H9 (cell line): ENCODE results near the gene AKR1E2. TPM values are rescaled to one million over a fixed set of nuclear protein-coding genes. Genes with fewer than 3 reads are reported as not detected.

Source experiments
- DNase-seq: peaks from one replicate; pipeline ENCODE4 v3.0.0-alpha.2; 2017
- H2AFZ ChIP-seq: one replicate; pipeline ENCODE4 v1.6.1; 2013; ENCODE audit warnings: mild to moderate bottlenecking, low read length, control low read depth, moderate library complexity
- H2AK5ac ChIP-seq: 2 replicates; pipeline ENCODE4 v1.6.1; 2013; ENCODE audit warnings: low read length, control low read depth, mixed read lengths; ENCODE audit not compliant: insufficient read length
- H2BK120ac ChIP-seq: one replicate; pipeline ENCODE4 v1.6.1; 2013; ENCODE audit warnings: low read depth, mild to moderate bottlenecking, low read length, control low read depth, inconsistent platforms; ENCODE audit not compliant: poor library complexity, severe bottlenecking
- H2BK12ac ChIP-seq: 2 replicates; pipeline ENCODE4 v1.6.1; 2013; ENCODE audit warnings: low read length, control low read depth, mixed read lengths, low read depth; ENCODE audit not compliant: insufficient read length
- H2BK15ac ChIP-seq: 2 replicates; pipeline ENCODE4 v1.6.1; 2013; ENCODE audit warnings: low read depth, low read length, control low read depth
- H2BK20ac ChIP-seq: one replicate; pipeline ENCODE4 v1.6.1; 2013; ENCODE audit warnings: low read depth, mild to moderate bottlenecking, low read length, control low read depth, inconsistent platforms; ENCODE audit not compliant: poor library complexity, severe bottlenecking
- H2BK5ac ChIP-seq: 2 replicates; pipeline ENCODE4 v1.6.1; 2013; ENCODE audit warnings: low read length, control low read depth, mixed read lengths; ENCODE audit not compliant: insufficient read length
- H3K14ac ChIP-seq: 2 replicates; pipeline ENCODE4 v1.6.1; 2013; ENCODE audit warnings: low read length, control low read depth; ENCODE audit not compliant: insufficient read depth
- H3K18ac ChIP-seq: 2 replicates; pipeline ENCODE4 v1.6.1; 2013; ENCODE audit warnings: low read depth, mild to moderate bottlenecking, mixed read lengths, low read length, control low read depth; ENCODE audit not compliant: insufficient read length
- H3K23ac ChIP-seq: 2 replicates; pipeline ENCODE4 v1.6.1; 2013; ENCODE audit warnings: low read length, control low read depth, mixed read lengths, low read depth; ENCODE audit not compliant: insufficient read length
- H3K23me2 ChIP-seq: 2 replicates; pipeline ENCODE4 v1.6.1; 2013; ENCODE audit warnings: low read depth, mild to moderate bottlenecking, mixed read lengths, low read length, control low read depth; ENCODE audit not compliant: insufficient read length, poor library complexity, severe bottlenecking
- H3K27ac ChIP-seq: 2 replicates; pipeline ENCODE4 v1.5.1; 2013; ENCODE audit warnings: low read length, control low read depth, mixed read lengths, low read depth; ENCODE audit not compliant: insufficient read length
- H3K27me3 ChIP-seq: 2 replicates; pipeline ENCODE4 v1.6.1; 2013; ENCODE audit warnings: low read length, control low read depth, inconsistent platforms; ENCODE audit not compliant: insufficient read depth
- H3K4ac ChIP-seq: 2 replicates; pipeline ENCODE4 v1.6.1; 2013; ENCODE audit warnings: low read depth, mild to moderate bottlenecking, control low read depth, inconsistent platforms, low read length, moderate library complexity
- H3K4me1 ChIP-seq: 2 replicates; pipeline ENCODE4 v1.6.1; 2013; ENCODE audit warnings: low read length, control low read depth, inconsistent platforms; ENCODE audit not compliant: insufficient read depth
- H3K4me2 ChIP-seq: 2 replicates; pipeline ENCODE4 v1.6.1; 2013; ENCODE audit warnings: low read length, control low read depth, mixed read lengths; ENCODE audit not compliant: insufficient read length, insufficient read depth
- H3K56ac ChIP-seq: 2 replicates; pipeline ENCODE4 v1.6.1; 2013; ENCODE audit warnings: low read depth, mild to moderate bottlenecking, mixed read lengths, low read length, control low read depth; ENCODE audit not compliant: insufficient read length
- H3K79me1 ChIP-seq: 2 replicates; pipeline ENCODE4 v1.6.1; 2013; ENCODE audit warnings: low read depth, mild to moderate bottlenecking, moderate library complexity, low read length, control low read depth, inconsistent platforms; ENCODE audit not compliant: insufficient read depth, poor library complexity, severe bottlenecking
- H3K79me2 ChIP-seq: 2 replicates; pipeline ENCODE4 v1.6.1; 2013; ENCODE audit warnings: low read length, control low read depth, inconsistent platforms; ENCODE audit not compliant: insufficient read depth
- H3K9ac ChIP-seq: 2 replicates; pipeline ENCODE4 v1.6.1; 2013; ENCODE audit warnings: low read length, control low read depth, mixed read lengths; ENCODE audit not compliant: insufficient read length; ENCODE audit errors: extremely low read depth
- H3K9me3 ChIP-seq: one replicate; pipeline ENCODE4 v1.6.1; 2013; ENCODE audit warnings: low read depth, low read length, inconsistent platforms; ENCODE audit not compliant: control insufficient read depth
- H3T11ph ChIP-seq: one replicate; pipeline ENCODE4 v1.6.1; 2013; ENCODE audit warnings: mild to moderate bottlenecking, low read length, control low read depth, inconsistent platforms
- H4K20me1 ChIP-seq: one replicate; pipeline ENCODE4 v1.6.1; 2013; ENCODE audit not compliant: control insufficient read depth, insufficient read length, insufficient read depth
- H4K5ac ChIP-seq: 2 replicates; pipeline ENCODE4 v1.6.1; 2013; ENCODE audit warnings: low read depth, mild to moderate bottlenecking, mixed read lengths, low read length, control low read depth; ENCODE audit not compliant: insufficient read length
- H4K8ac ChIP-seq: replicated peaks from 2 replicates; pipeline ENCODE4 v1.6.1; 2013; ENCODE audit warnings: low read length, control low read depth, mixed read lengths, low read depth; ENCODE audit not compliant: insufficient read length
- H4K91ac ChIP-seq: 2 replicates; pipeline ENCODE4 v1.6.1; 2013; ENCODE audit warnings: low read depth, mild to moderate bottlenecking, moderate library complexity, mixed read lengths, low read length, control low read depth; ENCODE audit not compliant: insufficient read length
- H3K27ac Mint-ChIP-seq, 3 experiments: 2 replicates in 2 of 3; 3 replicates in 1 of 3; pipeline ENCODE4 v1.8.0; 2020 to 2021; ENCODE audit warnings: mixed read lengths in 3 of 3, mild to moderate bottlenecking in 1 of 3, moderate library complexity in 1 of 3
- H3K27me3 Mint-ChIP-seq: 2 replicates; pipeline ENCODE4 v1.8.0; 2021; ENCODE audit warnings: low read depth, mild to moderate bottlenecking, moderate library complexity, mixed read lengths
- H3K36me3 Mint-ChIP-seq, 3 experiments: 2 replicates in 2 of 3; 3 replicates in 1 of 3; pipeline ENCODE4 v1.8.0; 2020 to 2021; ENCODE audit warnings: low read depth in 3 of 3, mixed read lengths in 3 of 3; ENCODE audit not compliant: insufficient read depth in 1 of 3
- H3K4me1 Mint-ChIP-seq, 2 experiments: 2 replicates each; pipeline ENCODE4 v1.8.0; 2020; ENCODE audit warnings: mixed read lengths in 2 of 2
- H3K4me3 Mint-ChIP-seq, 2 experiments: 2 replicates in 1 of 2; 3 replicates in 1 of 2; pipeline ENCODE4 v1.8.0; 2020 to 2021; ENCODE audit warnings: mild to moderate bottlenecking in 2 of 2, mixed read lengths in 2 of 2, moderate library complexity in 1 of 2
- H3K9me3 Mint-ChIP-seq, 2 experiments: 2 replicates in 1 of 2; 3 replicates in 1 of 2; pipeline ENCODE4 v1.8.0; 2020; ENCODE audit warnings: mild to moderate bottlenecking in 2 of 2, mixed read lengths in 2 of 2, moderate library complexity in 1 of 2
- CTCF ChIP-seq: fragments of 200-600 bp; sonication (generic); conservative IDR thresholded peaks from 3 replicates; pipeline ENCODE4 v1.8.0; 2021; ENCODE audit warnings: antibody characterized with exemption, mild to moderate bottlenecking
- WGBS: extraction: QIAGEN DNeasy Blood & Tissue Kit; methylation state at CpG from one replicate; pipeline ENCODE4 v1.1.7; 2013; ENCODE audit warnings: missing lambda C conversion rate, low lambda C conversion rate, mixed read lengths; ENCODE audit not compliant: insufficient read length; ENCODE audit errors: extremely low coverage; 5-methylcytosine and 5-hydroxymethylcytosine counted together
- total RNA-seq: library from RNA; stranded (reverse); gene quantifications from 2 replicates; pipeline ENCODE4 v1.2.1, GENCODE V29; 2021

Gene AKR1E2
- total RNA-seq, 1 experiment from 2014 or later = 2.2 TPM

DNA sequence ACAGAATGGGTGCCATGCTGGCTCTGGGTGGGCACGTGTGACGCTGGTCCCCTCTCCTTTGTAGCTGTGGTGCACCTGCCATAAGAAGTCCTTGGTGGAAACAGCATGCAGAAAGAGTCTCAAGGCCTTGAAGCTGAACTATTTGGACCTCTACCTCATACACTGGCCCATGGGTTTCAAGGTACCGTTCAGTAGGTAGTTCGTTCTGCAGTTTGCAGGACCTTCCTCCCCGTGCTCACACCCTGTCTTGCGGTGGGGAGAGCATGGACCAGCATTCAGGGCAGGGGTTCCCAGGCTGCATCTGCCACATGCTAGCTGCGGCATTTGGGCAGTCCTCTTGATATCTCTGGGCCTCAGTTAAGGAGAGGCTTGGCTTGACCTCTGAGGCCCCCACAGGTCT is 7.3 kb downstream of the AKR1E2 start:
- no peaks in the 10 kb centered on the region for H3K4me1 Mint-ChIP-seq
- H3K27me3 Mint-ChIP-seq = peaks cover 2% of the 10 kb centered on the region
- no peak overlapping the region for H2BK12ac ChIP-seq
- H2AFZ ChIP-seq = no peak overlapping the region
- no peak overlapping the region for H3K4ac ChIP-seq
- H4K91ac ChIP-seq = no peak overlapping the region
- H2BK120ac ChIP-seq = no peak overlapping the region
- no peak overlapping the region for H3K27ac Mint-ChIP-seq
- H3T11ph ChIP-seq = no peak overlapping the region
- no CpG with 5 or more reads among the region's 7 CpGs for WGBS
- H2BK5ac ChIP-seq = no peak overlapping the region
- H3K4me3 Mint-ChIP-seq = no peak overlapping the region
- H3K27me3 ChIP-seq = no peaks in the 10 kb centered on the region
- H3K9me3 ChIP-seq = no peaks in the 10 kb centered on the region
- H3K9me3 Mint-ChIP-seq = peaks cover 3 to 52% of the 10 kb centered on the region in 2 experiments; a peak in 3 of 5 replicates
- H3K79me2 ChIP-seq = no peaks in the 10 kb centered on the region
- no peak overlapping the region for H3K4me2 ChIP-seq
- no peak overlapping the region for H4K5ac ChIP-seq
- no peak overlapping the region for H2BK15ac ChIP-seq
- H3K23me2 ChIP-seq = no peaks in the 10 kb centered on the region
- no peak overlapping the region for H3K14ac ChIP-seq
- H3K27ac ChIP-seq = no peak overlapping the region
- H3K4me1 ChIP-seq = no peaks in the 10 kb centered on the region
- H3K18ac ChIP-seq = no peak overlapping the region
- no peaks in the 10 kb centered on the region for H3K79me1 ChIP-seq
- H3K23ac ChIP-seq = no peak overlapping the region
- no peak overlapping the region for H2BK20ac ChIP-seq
- no peak overlapping the region for H2AK5ac ChIP-seq
- peaks cover 3 to 14% (median 5%) of the 10 kb centered on the region in 3 experiments; a peak in 4 of 7 replicates for H3K36me3 Mint-ChIP-seq
- H3K56ac ChIP-seq = no peak overlapping the region
- H3K9ac ChIP-seq = no peak overlapping the region
- no peak for TF ChIP-seq CTCF
- no peaks in the 10 kb centered on the region for H4K20me1 ChIP-seq
- H4K8ac ChIP-seq = no peak overlapping the region
- no peak for DNase-seq
